HG02759 (cell line): ENCODE data around the gene TEX36.
"Not testable (repeated sequence)": the region's sequence is repeated elsewhere in the genome, so short reads cannot be mapped to it uniquely, and the experiment has no call there.

Experiments used
- ATAC-seq: cut with Tn5 transposase; IDR thresholded peaks from one replicate; pipeline ENCODE4 v1.9.1; 2021; ENCODE audit warnings: mild to moderate bottlenecking, moderate library complexity; ENCODE audit not compliant: unreplicated experiment

The TEX36 gene

GRCh38 chr10:125683063-125683462 lies at the start of gene TEX36:
Gene TEX36, minus strand, starts transcription at chr10:125683163. Its CDS starts 174 bp downstream, at chr10:125682989.
- no peak for ATAC-seq

GRCh38 chr10:125727436-125727835 lies 44.5 kb upstream of the TEX36 start:
- ATAC-seq = no peak

- ATAC-seq = no peak
Observed at GRCh38 chr10:125726914-125727313, 44.0 kb upstream of the TEX36 start.

GRCh38 chr10:125722811-125723210 lies 39.8 kb upstream of the TEX36 start:
- ATAC-seq = no peak

- peak; percentile 49 for ATAC-seq
Observed at GRCh38 chr10:125721035-125721434, 38.1 kb upstream of the TEX36 start.

GRCh38 chr10:125720002-125720382 lies 37.0 kb upstream of the TEX36 start:
- ATAC-seq = no peak

- peak; percentile 87 for ATAC-seq
Observed at GRCh38 chr10:125719173-125720001, 36.4 kb upstream of the TEX36 start, which contains the start of gene EDRF1. Gene EDRF1, plus strand, starts transcription at chr10:125719709. Its CDS starts 99 bp downstream, at chr10:125719808.

- not testable (repeated sequence) for ATAC-seq
Observed at GRCh38 chr10:125714728-125715127, 31.8 kb upstream of the TEX36 start.

GRCh38 chr10:125711110-125711750 lies 28.3 kb upstream of the TEX36 start:
- no peak for ATAC-seq

- no peak for ATAC-seq
Observed at GRCh38 chr10:125709553-125710474, 26.9 kb upstream of the TEX36 start.

- ATAC-seq = peak; percentile 67
Observed at GRCh38 chr10:125708971-125709503, 26.1 kb upstream of the TEX36 start.

- peak; percentile 69 for ATAC-seq
Observed at GRCh38 chr10:125707541-125708468, 24.8 kb upstream of the TEX36 start.

- ATAC-seq = no peak
Observed at GRCh38 chr10:125700355-125700911, 17.5 kb upstream of the TEX36 start.

- peak; percentile 52 for ATAC-seq
Observed at GRCh38 chr10:125699562-125700143, 16.7 kb upstream of the TEX36 start.

GRCh38 chr10:125698481-125698998 lies 15.6 kb upstream of the TEX36 start:
- ATAC-seq = no peak

- ATAC-seq = not testable (repeated sequence)
Observed at GRCh38 chr10:125696884-125697283, 13.9 kb upstream of the TEX36 start.

GRCh38 chr10:125694883-125695282 lies 11.9 kb upstream of the TEX36 start:
- no peak for ATAC-seq

- no peak for ATAC-seq
Observed at GRCh38 chr10:125693524-125693847, 10.5 kb upstream of the TEX36 start.
